Stomach smooth muscle (tissue), 2 donors: ENCODE results near the gene ASPHD2.

Source experiments
- H3K27ac ChIP-seq: one replicate; pipeline ENCODE4 v1.7.0; 2013; ENCODE audit warnings: mild to moderate bottlenecking, low read length, inconsistent platforms
- H3K27me3 ChIP-seq, 2 donors: one replicate each; pipeline ENCODE4 v1.7.0; 2013; ENCODE audit warnings: low read length in 2 of 2; ENCODE audit not compliant: insufficient read depth in 2 of 2, control insufficient read depth in 1 of 2
- H3K36me3 ChIP-seq, 2 donors: one replicate each; pipeline ENCODE4 v1.7.0; 2013; ENCODE audit warnings: low read length in 2 of 2; ENCODE audit not compliant: control insufficient read depth in 2 of 2, insufficient read depth in 2 of 2
- H3K4me1 ChIP-seq: one replicate; pipeline ENCODE4 v1.7.0; 2013; ENCODE audit warnings: low read length; ENCODE audit not compliant: control insufficient read depth, insufficient read depth
- H3K4me3 ChIP-seq, 2 donors: one replicate each; pipeline ENCODE4 v1.7.0; 2013; ENCODE audit warnings: low read length in 2 of 2
- H3K9ac ChIP-seq, 2 donors: one replicate each; pipeline ENCODE4 v1.7.0; 2013; ENCODE audit warnings: low read length in 2 of 2, mild to moderate bottlenecking in 1 of 2
- H3K9me3 ChIP-seq, 2 donors: one replicate each; pipeline ENCODE4 v1.7.0; 2013; ENCODE audit warnings: low read length in 2 of 2; ENCODE audit not compliant: control insufficient read depth in 2 of 2
- donor health status: healthy.
- donor health status: Pancreatic carcinoma.

Gene ASPHD2

DNA sequence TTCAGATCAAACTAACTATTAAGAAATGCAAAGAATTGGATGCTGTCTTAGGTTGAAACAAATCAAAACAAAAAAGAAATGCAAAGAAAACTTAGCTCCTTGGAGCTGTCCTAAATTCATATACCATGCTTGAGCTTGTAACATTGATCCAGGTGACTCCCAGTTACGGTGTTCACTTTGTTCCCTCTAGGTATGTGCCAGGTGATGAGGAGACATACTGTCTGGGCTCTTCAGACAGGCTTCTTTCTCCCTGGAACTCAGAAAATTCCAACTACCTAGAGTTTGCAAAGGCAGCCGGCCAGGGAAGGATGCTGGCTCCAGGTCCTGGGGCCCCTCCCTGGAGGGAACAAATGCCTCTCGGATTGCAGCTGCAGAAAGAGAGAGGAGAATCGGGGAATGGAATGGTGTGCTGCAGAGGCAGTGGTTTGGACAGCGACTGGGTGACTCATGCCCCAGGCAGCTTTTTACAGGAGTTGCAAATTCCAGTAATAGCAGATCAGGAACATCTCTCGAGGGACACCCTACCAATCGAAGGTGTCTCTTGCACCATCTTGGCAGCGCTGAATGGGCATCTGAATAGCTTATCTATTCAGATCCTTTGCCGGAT lies 12.3 kb upstream of the ASPHD2 start:
- Histone ChIP-seq H3K4me1 (peaks cover 17% of the 10 kb centered on the region), H3K36me3 (no peaks in the 10 kb centered on the region), H3K9me3 (no peaks in the 10 kb centered on the region), H3K27ac (peak overlapping the region; percentile 33), H3K9ac (no peak overlapping the region), H3K27me3 (no peaks in the 10 kb centered on the region), H3K4me3 (no peak overlapping the region)

- H3K9ac ChIP-seq: no peak overlapping the region
Observed at GRCh38 chr22:26417406-26417805, 11.7 kb upstream of the ASPHD2 start.

GRCh38 chr22:26418620-26419019 lies 10.4 kb upstream of the ASPHD2 start:
- Histone ChIP-seq H3K36me3 (no peaks in the 10 kb centered on the region), H3K27ac (peak overlapping the region; percentile 33), H3K4me3 (no peak overlapping the region), H3K9me3 (peaks cover 0 to 3% of the 10 kb centered on the region in 2 donors), H3K9ac (no peak overlapping the region), H3K4me1 (peaks cover 17% of the 10 kb centered on the region), H3K27me3 (no peaks in the 10 kb centered on the region)

More at GRCh38 chr22:26417406-26417805, 11.7 kb upstream of the ASPHD2 start:
- H3K36me3 ChIP-seq: no peaks in the 10 kb centered on the region
- H3K27me3 ChIP-seq: no peaks in the 10 kb centered on the region
- no peak overlapping the region for H3K4me3 ChIP-seq
- no peaks in the 10 kb centered on the region for H3K9me3 ChIP-seq
- H3K27ac ChIP-seq: peak overlapping the region; percentile 33
- H3K4me1 ChIP-seq: peaks cover 17% of the 10 kb centered on the region

- no peaks in the 10 kb centered on the region for H3K27me3 ChIP-seq
- no peak overlapping the region for H3K4me3 ChIP-seq
- H3K27ac ChIP-seq: no peak overlapping the region
- H3K4me1 ChIP-seq: peaks cover 14% of the 10 kb centered on the region
- no peaks in the 10 kb centered on the region for H3K36me3 ChIP-seq
- peaks cover 0 to 3% of the 10 kb centered on the region in 2 donors for H3K9me3 ChIP-seq
- no peak overlapping the region for H3K9ac ChIP-seq
Observed at GRCh38 chr22:26426924-26427323, 2.1 kb upstream of the ASPHD2 start.

DNA sequence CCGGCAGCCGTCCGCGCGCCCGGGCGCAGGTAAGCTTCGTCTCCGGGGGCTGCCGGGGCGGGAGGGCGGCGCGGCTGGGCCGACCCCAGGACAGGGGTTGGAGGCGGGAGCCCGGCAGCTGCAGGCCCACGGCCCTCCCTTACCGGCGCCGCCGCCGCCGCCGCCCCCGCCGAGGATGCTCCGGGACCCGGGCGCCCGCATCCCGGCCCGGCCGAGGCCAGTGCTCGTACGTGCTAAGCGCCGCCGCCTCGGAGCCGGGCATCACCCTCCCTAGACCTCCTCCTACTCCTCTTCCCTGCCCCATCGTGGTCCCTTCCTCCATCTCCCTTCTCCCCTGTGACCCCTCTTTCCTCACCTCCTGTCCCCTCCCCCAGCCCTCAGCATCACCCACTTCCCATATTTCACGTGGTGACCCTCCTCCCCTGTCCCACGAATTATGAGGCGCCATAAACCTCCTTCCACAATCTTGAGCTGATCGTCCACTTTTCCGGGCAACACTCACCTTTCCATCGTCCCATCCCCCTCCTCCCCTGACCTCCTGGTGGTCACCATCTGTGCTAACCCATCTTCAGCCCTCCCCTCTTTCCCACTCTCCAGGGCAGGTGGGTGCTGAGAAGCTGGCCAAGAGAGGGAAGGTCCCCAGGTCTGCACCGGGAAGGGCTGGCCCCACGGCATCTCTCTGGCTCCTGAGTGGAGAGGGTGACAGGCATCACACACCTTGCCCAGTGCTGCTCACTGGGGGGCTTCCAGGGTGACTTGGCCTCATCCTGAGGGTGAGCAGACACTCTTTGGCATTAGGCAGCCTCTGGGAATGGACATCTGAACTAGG lies 612 bp downstream of the ASPHD2 start:
- Histone ChIP-seq H3K36me3 (no peaks in the 10 kb centered on the region), H3K4me3 (peak overlapping the region in 1 of 2 donors; percentile 80), H3K27ac (no peak overlapping the region), H3K9me3 (no peaks in the 10 kb centered on the region), H3K27me3 (no peaks in the 10 kb centered on the region), H3K4me1 (peaks cover 14% of the 10 kb centered on the region), H3K9ac (peak overlapping the region in 1 of 2 donors; percentile 38)

DNA sequence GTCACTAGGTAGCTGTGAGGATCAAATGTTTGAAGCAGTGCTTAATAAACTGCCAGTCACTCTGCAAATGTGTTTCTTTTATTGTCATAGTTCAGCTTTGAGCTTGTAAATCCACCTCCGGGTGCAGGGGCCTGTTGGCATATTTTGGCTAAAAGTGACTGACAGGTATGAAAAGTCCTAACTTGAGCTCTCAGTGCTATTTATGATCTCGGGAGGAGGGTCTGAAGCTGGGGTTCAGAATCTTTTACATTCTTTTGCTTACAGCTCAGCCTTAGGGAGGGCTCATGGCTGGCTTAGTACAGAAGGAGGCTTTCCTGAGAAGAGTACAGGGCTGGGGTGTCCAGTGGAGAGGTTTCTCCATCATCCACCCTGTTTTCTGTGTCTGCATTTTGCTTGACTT lies 1.5 kb downstream of the ASPHD2 start:
- no peak overlapping the region for H3K9ac ChIP-seq
- no peaks in the 10 kb centered on the region for H3K36me3 ChIP-seq
- H3K27ac ChIP-seq: no peak overlapping the region
- H3K9me3 ChIP-seq: no peaks in the 10 kb centered on the region
- no peaks in the 10 kb centered on the region for H3K27me3 ChIP-seq
- H3K4me1 ChIP-seq: peaks cover 14% of the 10 kb centered on the region
- H3K4me3 ChIP-seq: no peak overlapping the region

GRCh38 chr22:26431261-26431995 lies 2.4 kb downstream of the ASPHD2 start:
- Histone ChIP-seq H3K9me3 (no peaks in the 10 kb centered on the region), H3K27ac (no peak overlapping the region), H3K9ac (no peak overlapping the region), H3K4me1 (peaks cover 14% of the 10 kb centered on the region), H3K27me3 (no peaks in the 10 kb centered on the region), H3K4me3 (no peak overlapping the region), H3K36me3 (no peaks in the 10 kb centered on the region)

GRCh38 chr22:26432619-26433311 lies 3.7 kb downstream of the ASPHD2 start:
- no peaks in the 10 kb centered on the region for H3K9me3 ChIP-seq
- H3K4me1 ChIP-seq: peaks cover 14% of the 10 kb centered on the region
- no peaks in the 10 kb centered on the region for H3K27me3 ChIP-seq
- H3K9ac ChIP-seq: no peak overlapping the region
- H3K4me3 ChIP-seq: no peak overlapping the region
- no peak overlapping the region for H3K27ac ChIP-seq
- H3K36me3 ChIP-seq: no peaks in the 10 kb centered on the region

- Histone ChIP-seq H3K9me3 (no peaks in the 10 kb centered on the region), H3K9ac (no peak overlapping the region), H3K4me1 (peaks cover 8% of the 10 kb centered on the region), H3K36me3 (no peaks in the 10 kb centered on the region), H3K27me3 (no peaks in the 10 kb centered on the region), H3K27ac (no peak overlapping the region), H3K4me3 (no peak overlapping the region)
Observed at GRCh38 chr22:26433805-26434204, 4.7 kb downstream of the ASPHD2 start.

DNA sequence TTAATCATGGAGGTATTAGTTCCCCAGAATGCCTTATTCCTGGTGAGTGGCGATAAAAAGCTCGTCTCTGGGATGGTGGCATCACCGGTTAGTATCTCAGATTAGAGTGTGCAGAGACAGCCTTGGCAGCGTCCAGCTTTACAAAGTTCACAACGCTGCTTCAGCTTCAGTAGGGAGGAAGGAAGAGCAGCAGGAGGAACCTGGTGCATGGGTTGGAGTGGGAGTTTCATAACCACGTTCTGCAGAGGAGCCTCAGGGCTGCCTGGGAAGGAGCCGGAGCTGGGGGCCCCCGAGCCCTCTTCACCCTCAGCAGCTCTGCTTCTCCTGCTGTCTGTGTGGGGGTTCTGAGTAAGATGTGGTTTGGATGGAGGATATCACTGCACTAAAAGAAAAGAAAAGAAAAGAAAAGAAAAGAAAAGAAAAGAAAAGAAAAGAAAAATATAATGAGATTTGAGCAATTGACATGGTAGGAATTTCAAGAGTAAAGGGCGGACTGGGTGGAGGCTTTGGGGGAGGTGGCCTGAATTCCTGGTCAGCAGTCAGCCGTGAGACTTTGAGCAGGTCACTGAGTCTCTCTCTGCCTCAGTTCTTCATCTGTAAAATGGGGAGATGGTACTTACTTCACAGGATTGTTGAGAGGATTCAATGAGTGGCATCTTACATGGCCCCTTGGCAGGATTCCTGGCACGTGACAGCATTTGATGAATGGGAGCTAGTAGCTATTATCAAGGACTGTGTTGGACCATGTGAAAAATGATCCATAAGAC lies 6.5 kb downstream of the ASPHD2 start:
- H3K4me1 ChIP-seq: no peaks in the 10 kb centered on the region
- no peaks in the 10 kb centered on the region for H3K27me3 ChIP-seq
- H3K9ac ChIP-seq: no peak overlapping the region
- H3K4me3 ChIP-seq: no peak overlapping the region
- H3K36me3 ChIP-seq: no peaks in the 10 kb centered on the region
- no peaks in the 10 kb centered on the region for H3K9me3 ChIP-seq
- no peak overlapping the region for H3K27ac ChIP-seq
